ENCODE measurements around the gene OR51G2.

Gene OR51G2

GRCh38 chr11:4863876-4864275 is 55.3 kb downstream of the OR51G2 start:
- no peak for DNase-seq (ENCODE audit: low read depth)
